Kasumi-1 (cell line): ENCODE results near the gene RRM2.

Experiments
- DNase-seq, 2 experiments: peaks; one replicate each; lab custom pipeline; 2025; lab: John Stamatoyannopoulos, UW

Gene RRM2

DNA sequence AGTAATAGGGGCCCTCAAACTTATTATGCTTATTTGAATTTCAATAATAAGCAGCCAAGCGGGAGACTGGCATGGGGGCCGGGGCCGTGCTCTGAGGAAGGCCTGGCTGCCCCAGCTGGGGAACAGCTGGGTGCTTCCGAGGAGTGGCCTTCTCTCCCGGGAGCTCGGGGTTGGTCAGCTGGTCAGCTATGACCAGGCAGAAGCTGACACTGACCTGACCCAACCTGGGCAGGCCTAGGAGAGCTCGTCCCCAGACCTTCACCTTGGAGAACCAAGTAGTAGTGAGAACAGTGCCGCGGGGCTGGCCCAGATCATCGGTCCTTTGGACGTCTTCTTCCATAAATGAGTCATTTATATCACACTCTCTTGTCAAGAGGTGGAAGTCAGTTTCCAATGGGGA, 36.1 kb downstream of the RRM2 start:
- no peak for DNase-seq

DNA sequence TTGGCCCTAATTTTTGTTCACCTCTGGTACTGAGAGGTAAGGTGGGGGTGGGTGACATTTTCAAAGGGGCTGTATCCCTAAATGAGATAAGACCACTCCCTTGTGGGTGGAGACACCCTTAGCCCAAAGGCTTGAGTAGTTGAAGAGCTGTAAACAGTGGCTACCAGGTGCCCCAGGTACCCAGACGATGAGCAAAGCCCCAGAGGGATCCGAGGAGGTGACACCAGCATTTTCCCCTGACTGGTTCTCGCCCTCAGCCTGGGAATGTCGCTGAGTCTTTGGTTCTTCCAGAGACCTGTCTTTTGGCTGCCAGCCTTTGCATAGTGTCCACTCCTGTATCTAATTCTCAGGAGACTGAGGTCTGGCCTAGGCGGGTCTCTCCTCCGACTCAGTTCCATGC, 36.5 kb downstream of the RRM2 start:
- DNase-seq = no peak

DNA sequence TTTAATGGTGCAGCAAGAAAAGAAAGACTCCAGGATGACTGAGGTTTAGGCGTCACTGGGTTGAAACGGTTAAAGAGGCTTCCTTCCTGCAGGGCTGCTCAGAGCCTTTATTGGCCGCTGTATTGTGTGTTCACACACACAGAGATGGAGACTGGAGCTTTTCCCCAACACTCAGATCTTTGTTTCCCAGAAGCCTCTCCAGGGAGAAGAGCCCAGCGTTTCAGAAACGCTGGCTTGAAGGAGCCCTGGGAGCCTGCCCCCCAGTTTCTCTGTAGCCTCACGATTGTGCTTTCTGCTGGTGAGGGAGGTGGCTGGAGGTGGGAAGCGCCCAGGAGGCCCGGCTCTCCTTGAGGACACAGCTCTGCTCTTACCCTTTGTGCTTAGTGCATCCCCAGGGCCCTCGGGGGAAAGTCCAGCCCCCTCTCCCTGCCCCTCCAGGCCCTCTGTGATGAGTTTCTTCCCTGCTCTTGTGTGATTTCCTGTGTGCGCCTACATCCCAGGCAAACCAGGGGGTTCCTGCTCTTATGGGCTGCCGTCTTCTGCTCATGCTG, 37.1 kb downstream of the RRM2 start:
- DNase-seq = no peak

DNA sequence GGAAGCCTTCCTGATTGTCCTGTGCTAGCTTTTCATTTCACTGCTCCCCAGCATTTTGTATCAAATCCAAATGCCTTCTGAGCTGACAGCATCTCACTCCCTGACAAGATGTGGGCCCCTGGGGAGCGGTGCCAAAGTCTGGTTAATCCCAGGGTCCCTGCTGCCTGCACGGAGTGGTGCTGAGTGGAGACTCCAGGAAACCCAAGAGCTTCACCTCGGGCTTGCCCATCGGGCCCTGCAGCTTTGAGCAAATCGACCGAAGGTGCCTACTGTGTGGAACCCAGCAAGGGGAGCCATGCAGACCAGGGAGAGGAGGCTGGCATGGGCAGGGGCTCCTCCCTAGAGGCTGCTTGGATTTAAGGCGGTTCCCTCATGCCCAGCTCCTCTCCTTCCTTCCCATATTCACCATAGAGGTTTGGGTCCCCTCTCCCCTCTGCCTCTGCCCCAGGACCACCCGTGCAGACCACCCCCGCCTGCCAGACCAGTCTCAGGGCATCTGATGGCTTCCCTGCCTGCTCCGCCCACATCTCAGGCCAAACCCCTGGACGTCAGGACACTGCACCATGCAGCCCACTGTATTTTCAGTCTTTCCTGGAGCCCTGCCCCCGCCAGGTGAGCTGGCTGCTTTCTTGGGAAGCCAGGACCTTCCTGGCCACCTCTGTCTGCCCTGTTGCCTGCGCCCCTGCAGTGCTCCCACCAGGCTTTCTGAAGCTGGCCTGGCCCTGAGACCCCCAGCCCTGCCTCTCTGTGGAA, 37.8 kb downstream of the RRM2 start:
- no peak for DNase-seq

DNA sequence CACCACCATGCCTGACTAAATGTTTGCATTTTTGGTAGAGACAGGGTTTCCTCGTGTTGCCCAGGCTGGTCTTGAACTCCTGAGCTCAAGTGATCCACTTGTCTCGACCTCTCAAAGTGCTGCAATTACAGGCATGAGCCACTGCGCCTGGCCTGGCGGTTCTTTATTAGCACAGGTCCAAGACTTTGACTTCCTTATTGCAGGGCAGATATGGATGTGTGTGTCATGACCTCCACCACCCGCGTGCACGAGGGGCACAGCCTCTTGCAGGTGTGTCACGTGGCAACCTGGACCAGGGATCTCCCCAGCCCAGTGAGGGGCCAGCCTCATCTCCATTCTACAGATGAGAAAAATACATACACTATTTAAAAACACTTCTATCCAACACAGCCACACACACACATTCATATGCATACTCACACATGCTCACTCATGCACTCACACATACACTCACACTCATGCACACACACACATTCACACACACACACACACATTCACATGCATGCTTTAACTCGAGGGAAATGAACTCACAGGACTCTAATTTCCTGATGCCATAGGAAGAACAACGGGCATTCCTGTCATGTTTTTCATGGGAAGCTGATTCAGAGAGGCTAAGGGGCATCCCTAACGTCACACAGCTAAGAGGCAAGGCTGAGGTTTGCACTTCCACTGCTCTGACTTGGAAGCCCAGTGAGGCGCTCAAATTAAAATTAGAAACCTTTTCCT, 38.8 kb downstream of the RRM2 start:
- DNase-seq = no peak

DNA sequence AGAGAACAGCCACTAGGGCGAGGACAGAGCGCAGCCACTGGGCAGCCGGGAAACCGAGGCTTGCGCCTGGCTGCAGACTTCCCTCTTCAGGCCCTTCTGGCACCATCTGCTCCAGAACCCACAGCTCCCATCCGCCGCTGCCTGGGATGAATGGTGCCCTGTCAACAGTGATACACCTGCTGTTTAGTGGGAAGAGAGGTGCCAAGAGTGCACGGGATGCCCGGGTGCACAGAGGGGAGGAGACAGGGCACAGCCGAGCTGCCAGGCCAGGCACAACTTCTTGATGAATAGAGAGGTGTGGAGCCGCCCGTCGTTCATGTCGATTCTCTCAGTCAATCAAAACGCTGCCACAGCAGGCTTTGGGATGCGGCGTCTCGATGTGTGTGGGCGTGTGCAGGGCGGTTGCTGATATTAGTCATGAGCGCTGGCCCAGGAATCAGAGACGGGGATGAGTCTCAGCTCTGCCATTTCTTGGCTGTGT, 39.5 kb downstream of the RRM2 start:
- no peak for DNase-seq

DNA sequence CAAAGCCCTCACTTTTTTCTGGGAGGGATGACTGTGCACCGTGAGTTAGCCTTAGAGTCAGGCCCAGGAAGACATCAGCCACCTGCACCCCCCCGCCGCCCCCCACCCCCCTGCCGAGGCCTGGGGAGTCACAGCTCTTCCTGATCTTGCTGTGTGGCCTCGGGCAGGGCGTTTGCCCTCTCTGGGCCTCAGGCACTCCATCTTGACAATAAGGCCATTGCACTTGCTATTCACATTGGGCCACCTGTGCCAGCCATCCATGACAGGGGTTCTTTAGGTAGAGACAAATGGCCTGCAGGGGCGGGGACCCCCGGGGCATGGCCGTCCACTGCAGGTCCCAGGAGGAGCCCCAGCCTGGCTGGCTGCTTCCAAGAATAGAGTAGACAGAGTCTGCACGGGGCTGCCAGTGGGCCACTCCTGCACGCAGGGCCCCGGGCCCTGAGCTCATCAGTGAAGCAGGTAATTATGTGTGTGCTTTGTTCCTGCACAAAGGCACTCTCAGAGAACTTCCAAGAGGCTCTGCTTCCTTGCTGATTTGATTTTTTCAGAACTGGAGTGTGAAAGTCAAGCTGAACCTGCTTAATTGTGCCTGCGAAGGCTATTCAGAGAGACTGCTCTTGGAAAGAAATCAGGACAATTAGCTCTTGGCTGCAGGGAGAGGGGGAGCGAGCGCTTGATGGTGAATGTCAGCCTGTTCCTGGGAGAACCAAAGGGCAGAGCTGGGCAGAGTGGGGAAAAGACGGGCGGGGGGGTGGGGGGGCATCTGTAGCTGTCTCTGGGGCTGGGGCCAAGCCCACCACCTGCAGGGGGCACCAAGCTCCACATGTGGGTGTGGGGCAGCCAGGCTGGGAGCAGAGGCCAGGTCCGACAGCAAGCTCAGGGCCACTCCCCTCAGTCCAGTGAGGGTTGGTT, 40.3 kb downstream of the RRM2 start:
- DNase-seq = no peak

DNA sequence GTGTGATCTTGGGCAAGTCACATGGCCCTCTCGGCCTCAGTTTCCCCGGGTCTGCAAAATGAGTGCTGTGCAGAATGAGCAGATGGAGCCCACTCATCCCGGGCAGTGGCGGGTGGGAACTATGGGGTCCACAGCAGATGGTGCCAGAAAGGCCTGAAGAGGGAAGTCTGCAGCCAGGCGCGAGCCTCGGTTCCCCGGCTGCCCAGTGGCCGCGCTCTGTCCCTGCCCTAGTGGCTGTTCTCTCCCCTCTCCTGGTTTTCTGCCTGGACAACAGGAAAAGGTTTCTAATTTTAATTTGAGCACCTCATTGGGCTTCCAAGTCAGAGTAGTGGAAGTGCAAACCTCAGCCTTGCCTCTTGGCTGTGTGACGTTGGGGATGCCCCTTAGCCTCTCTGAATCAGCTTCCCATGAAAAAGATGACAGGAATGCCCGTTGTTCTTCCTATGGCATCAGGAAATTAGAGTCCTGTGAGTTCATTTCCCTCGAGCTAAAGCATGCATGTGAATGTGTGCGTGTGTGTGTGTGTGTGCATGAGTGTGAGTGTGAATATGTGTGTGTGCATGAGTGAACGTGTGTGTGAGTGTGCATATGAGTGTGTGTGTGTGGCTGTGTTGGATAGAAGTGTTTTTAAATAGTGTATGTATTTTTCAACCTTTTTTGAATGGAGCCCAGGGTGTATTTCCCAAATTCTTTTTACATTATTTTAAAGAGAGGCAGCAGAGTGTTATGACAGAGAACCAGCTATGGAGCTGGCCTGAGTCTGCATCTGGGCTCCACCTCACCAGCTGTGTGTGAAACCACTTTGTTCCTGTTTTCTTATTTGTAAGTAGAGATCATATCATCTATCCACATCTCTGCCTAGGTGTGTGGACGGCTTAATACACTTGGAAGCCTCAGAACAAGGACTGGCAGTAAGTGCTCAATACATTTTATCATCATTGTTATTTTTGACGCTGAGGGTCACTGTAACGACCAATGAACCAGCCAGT, 41.3 kb downstream of the RRM2 start:
- no peak for DNase-seq

DNA sequence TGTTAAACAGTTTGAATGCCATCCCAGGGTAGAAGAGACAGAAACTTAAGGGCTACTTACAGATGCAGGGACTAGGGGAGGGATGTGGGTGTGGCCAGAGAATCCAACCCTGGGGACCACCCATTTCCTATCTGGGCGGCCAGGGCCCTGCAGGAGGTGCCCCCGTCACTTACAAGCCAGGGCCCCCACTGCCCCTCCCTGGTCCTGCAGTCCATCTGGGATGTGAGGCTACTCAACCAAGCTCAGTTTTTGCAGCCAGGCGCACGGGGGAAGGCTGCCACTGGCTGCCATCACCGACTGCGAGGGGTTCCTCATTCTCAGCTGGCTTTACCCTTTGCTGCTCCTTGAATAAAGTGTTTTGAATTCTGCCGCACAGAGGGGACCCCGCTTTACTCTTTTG, 42.1 kb downstream of the RRM2 start:
- no peak for DNase-seq

DNA sequence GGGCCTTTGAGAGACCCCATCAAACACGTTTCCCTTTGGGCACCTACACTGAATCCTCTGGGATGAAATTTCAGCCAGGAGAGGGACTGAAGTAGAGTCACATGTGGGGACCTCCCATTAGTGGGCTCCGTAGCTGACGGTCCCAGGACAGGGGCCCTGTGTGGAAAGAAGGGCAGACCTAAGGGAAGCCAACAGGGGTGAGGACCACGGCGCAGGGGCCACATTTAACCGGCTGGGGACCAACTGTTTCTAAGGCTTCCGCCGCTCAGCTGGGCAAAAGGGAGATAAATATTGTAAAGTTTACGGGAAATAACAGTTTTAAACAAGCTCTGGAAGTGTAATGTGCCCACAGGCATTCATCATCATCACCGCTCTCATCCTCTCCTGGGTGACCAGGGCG, 42.7 kb downstream of the RRM2 start:
- DNase-seq = no peak

DNA sequence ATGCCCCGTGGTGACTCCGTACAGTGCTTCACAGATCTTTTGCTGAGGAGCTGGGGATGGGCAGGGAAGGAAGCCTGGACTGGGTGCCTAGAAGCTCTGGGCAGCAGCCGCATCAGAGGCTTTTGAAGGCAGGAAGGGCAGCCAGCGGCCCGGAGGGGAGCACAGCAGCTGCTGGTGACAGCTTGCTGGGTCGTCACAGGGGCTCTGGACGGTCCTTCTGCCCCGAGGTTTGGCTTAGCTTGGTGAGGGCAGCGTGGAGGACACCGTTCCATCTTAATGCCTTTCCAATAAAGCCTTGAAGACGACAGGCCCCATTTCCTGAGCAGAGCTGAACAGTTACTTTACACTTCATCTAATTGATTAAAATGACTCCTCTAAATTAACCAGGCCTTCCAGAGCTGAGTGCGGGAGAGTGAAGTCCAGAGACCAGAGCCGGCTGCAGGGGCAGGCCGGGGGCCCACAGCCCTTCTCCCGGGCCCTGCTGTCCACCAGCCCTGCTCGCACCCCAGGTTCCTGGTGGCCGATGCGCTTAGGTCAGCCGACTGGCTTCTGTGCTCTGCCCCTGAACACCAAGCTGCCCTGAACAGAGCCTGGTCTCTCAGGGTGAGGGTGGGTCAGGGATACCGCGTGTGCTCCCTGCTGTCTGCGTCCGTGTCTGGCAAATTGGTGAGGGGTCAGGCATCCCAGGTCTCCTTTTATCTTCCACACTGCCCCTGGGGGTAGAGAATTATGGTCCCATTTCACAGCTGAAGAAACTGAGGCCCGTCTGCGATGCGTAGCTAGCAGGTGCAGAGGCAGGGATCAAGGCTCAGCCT, 43.5 kb downstream of the RRM2 start:
- DNase-seq = no peak

DNA sequence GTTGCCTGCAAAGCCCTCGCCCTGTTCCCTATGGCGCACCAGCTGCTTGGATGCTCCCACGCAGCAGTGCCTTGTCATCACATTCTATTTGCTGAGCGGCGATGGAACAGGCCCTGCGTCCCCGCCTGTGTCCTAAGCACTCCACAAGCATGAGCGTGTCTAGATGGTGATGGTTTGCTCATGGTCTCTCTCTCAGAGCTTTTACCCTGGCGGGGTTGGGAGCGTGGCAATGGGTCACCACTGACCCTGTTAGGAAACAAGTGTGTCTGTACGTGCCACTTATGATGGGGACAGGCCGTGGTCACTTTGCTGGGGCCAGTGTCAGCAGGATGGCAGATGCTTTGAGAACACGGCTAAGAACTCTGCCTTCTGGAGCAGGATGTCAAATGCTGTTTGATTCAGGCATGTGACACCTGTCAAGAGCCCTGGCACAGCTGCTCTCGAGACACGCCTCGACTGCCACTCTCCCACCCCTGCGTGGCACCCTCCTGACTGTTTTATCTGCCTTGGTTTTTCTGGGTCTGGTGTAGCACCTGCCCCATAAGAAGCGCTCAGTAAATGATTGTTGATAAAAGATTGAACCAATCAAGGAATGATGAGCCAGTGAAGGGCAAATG, 44.2 kb downstream of the RRM2 start:
- no peak for DNase-seq

DNA sequence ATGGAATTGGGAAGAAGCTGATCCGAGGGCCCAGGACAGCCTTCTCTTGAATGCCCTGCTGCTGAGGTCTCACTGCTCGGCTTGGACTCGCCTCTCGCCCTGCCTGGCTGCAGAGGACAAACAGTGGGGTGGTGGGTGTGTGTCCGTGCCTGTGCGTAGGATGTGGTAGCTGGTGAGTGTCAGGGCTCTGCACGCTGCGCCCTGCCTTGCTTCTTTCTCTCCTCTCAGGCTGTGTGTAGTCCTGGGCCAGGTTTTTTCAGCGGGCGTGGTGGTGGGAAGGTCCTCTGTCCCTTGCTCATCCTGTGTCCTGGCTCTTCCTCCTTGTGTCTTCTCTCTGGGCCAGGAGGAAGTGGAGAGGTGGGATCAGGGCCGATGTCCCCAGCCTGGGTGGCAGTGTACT, 44.8 kb downstream of the RRM2 start:
- no peak for DNase-seq

DNA sequence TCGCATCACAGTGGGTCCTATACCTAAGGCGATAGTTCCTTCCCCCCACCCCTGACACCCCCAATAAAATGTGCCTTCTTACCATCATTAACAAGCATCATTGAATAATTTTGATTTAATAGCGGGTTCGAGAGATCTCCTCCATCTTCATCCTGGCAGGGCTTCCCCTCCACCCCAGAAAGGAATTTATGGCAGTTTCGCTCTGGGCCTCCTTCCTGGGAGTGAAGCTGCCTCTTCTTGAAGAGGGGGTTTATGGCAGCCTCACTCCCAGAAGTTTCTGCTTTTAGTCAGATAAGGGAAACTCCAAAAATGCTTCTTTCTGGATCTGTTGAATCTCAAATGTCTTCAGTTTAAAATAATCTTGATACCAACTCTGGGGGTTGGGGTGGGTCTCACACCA, 45.7 kb downstream of the RRM2 start:
- no peak for DNase-seq

DNA sequence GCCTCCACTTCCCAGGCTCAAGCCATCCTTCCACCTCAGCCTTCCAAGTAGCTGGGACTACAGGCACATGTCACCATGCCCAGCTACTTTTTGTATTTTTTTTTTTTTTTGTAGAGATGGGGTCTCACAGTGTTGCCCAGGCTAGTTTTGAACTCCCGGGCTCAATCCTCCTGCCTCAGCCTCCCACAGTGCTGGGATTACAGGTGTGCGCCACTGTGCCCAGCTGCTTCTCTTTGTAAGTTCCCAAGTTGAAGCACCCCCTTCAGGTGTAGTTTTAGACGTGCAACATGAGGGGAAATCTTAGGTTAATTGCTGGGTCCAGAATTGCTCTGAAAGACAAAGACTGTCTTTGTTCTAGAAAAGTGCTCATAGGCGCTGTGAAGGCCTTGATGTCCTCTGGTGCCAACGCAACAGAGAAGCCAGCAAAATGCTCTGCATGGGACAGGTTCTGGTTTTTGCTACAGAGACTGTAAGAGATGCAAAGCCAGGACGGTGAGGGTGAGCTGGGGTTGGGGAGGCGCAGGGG, 46.6 kb downstream of the RRM2 start:
- no peak for DNase-seq

DNA sequence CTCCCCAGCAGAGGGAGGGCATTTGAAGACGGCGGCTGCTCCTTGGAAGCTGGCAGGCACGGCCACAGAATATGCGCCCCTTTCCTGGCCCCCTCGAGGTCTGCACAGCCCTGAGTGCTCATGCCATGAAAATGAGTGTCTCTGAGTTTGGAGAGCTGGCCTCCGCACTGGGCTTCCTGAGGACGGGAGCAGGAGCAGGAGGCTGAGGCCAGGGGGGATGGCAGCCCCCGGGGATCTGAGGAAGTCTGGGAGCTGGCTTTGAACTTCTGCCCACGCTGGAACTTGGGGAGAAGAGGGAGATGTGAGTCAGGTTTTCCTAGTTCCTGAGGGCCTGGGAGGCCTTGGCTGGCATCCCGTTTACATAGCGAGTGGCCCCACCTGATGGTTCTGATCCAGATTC, 47.0 kb downstream of the RRM2 start:
- DNase-seq = no peak

DNA sequence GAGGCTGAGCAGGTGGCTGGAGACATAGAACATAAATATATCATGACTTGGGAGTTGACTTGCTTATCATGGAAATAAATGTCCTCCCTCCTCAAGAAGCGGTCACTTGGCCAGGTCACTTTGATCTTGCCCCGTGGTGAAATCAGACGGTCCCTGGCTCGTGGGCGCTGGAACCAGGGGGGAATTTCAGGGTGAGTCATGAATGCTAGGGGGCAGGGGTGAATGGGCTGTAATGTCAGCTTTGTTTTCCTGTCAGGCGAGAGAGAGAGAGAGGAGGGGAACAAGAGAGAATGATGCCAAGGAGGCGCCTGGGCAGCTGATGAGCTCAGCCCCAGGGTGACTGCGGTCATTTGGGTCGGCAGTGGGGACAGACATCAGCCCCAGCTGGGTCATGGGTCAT, 47.7 kb downstream of the RRM2 start:
- DNase-seq = no peak

DNA sequence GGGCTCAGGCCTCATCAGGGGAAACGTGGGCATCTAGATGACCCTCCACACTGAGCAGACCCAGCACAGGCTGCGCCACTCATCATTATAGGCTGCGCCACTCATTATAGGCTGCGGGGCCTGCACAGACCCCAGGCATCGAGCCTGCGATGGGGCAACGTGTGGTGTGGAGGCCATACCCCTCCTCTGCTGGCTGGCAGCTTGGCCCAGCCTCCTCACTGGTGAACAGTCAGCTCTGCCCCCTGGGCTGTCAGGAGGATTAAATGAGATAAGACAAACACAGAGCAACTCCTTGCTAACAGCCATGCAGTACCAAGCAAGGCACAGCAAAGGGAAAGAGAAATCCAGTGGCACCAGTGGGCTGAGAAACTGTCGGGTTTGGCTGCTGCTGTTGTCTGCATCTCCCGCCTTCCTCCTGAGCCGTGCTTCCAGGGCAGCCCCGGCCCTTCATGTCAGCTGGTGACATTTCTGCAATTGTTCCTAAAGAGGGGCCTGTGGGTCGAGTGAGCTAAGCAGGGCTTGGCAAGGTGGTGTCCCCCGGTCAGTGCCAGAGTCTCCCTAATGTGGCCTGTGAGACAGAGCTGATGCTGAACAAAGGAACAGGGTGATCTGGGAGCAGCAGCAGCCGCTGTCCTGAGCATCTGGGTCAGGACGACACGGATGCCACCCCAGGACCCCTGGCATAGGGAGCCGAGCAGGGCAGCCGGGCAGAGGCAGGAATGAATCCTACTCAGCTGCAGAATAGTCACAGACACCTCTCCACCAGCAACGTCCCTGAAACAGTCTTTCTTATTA, 48.7 kb downstream of the RRM2 start:
- DNase-seq = no peak
